PFSK-1 (cell line): ENCODE results near the gene AGK.

ENCODE experiments used
- FOXP2 ChIP-seq: optimal IDR thresholded peaks from 2 replicates; pipeline ENCODE3; 2011; ENCODE audit warnings: borderline replicate concordance, control low read depth, inconsistent platforms; ENCODE audit not compliant: insufficient read depth; ENCODE audit errors: extremely low read length, extremely low read depth
- POLR2AphosphoS5 ChIP-seq: IDR thresholded peaks from 2 replicates; pipeline ENCODE4 v1.6.1; 2012; ENCODE audit warnings: low read depth, mild to moderate bottlenecking, control low read depth, low read length, moderate library complexity
- REST ChIP-seq, 2 experiments: IDR thresholded peaks; 2 replicates each; pipeline versions ENCODE4 v1.6.1 to v1.8.0; 2011 to 2012; ENCODE audit warnings: low read depth in 2 of 2, low read length in 2 of 2, control low read depth in 1 of 2, inconsistent platforms in 1 of 2, mild to moderate bottlenecking in 1 of 2, moderate library complexity in 1 of 2; ENCODE audit not compliant: insufficient read depth in 1 of 2
- SIN3A ChIP-seq: IDR thresholded peaks from 2 replicates; pipeline ENCODE4 v1.6.1; 2012; ENCODE audit warnings: mild to moderate bottlenecking, low read length, moderate library complexity, borderline replicate concordance; ENCODE audit not compliant: insufficient read depth
- TAF1 ChIP-seq: IDR thresholded peaks from 2 replicates; pipeline ENCODE4 v1.6.1; 2012; ENCODE audit warnings: low read length, control low read depth, borderline replicate concordance; ENCODE audit not compliant: insufficient read depth

Gene AGK

GRCh38 chr7:141593134-141593533 lies 41.9 kb downstream of the AGK start:
- TF ChIP-seq FOXP2 (no peak), TAF1 (no peak), SIN3A (no peak), POLR2AphosphoS5 (no peak), REST (IDR thresholded peaks at IDR 0.05; ENCODE audit: insufficient read depth in 1 of 2, low read depth in 2 of 2, low read length in 2 of 2) (no peak)

GRCh38 chr7:141597966-141598365 lies 46.8 kb downstream of the AGK start:
- TF ChIP-seq POLR2AphosphoS5 (no peak), TAF1 (no peak), SIN3A (no peak), FOXP2 (no peak), REST (IDR thresholded peaks at IDR 0.05; ENCODE audit: insufficient read depth in 1 of 2, low read depth in 2 of 2, low read length in 2 of 2) (no peak)

DNA sequence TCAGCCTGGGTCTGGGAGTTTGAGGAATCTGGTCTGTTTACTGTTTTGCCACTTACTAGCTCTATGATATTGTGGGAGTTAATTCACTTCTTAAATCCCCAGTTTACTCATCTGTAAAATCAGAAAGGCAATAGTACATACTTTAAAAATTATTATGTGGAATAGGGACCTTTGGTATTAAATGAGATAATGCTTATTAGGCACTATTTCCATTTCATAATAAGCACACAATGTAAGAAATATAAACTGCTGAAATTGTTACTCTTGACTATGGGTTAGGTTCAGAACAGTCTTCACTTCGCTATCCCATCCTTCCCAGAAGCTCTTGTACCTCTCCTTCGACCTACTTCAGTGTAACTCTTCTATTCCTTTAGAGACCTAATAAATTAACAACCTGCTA lies 47.2 kb downstream of the AGK start:
- TF ChIP-seq TAF1 (no peak), POLR2AphosphoS5 (no peak), SIN3A (no peak), REST (IDR thresholded peaks at IDR 0.05; ENCODE audit: insufficient read depth in 1 of 2, low read depth in 2 of 2, low read length in 2 of 2) (no peak), FOXP2 (no peak)

DNA sequence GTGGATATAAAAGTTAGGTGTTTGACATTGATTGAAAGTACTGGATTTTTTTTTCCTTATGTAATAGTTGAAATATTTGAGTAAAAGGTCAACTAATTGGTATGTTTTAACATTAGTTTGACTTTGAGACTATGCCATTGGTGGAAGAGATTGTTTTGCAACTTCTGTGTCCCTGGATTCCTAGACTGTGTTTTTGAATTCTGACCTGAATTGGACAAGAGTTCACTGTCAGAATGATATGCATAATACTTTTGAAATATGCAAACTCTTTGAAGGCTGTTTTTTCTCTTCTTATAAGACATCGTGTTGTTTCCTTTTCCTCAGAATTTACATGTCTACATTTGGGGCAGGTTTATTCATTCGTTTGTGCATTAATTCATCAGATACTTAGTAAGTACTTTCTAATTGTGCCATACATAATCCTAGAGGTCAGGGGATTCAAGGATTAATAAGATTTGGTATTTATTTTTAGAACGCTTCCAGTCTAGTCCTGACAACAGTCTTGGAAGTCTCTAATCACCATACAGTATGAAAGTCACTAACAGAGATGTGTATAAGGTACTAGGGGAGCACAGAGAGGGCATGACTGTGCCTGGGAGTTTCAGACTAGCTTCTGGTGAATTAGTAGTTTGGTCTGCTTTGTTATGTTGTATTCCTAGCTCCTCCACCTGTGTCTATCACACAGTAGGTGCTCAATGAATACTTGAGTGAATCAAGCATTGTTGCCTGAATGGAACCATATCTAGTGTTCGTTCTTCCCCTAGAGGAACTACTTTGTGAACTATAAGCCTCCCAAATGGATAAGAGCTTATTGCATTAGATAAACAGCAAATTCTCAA lies 49.2 kb downstream of the AGK start:
- TF ChIP-seq POLR2AphosphoS5 (no peak), REST (IDR thresholded peaks at IDR 0.05; ENCODE audit: insufficient read depth in 1 of 2, low read depth in 2 of 2, low read length in 2 of 2) (no peak), FOXP2 (no peak), SIN3A (no peak), TAF1 (no peak)
